SK-N-SH (cell line): Measurements from ENCODE around the gene THSD4. TPM values are rescaled to one million over a fixed set of nuclear protein-coding genes. Genes with fewer than 3 reads are reported as not detected.

ENCODE experiments used
- CTCF ChIA-PET: fragments of 300-600, 350-600 bp; formaldehyde crosslinking; extraction: SDS; loops from one replicate; lab custom pipeline; 2021; lab: Yijun Ruan, JAX
- POLR2A ChIA-PET: fragments of 350-600 bp; sonication (Branson Sonifier 250); formaldehyde crosslinking; extraction: SDS; loops from one replicate; lab custom pipeline; 2020; ENCODE audit warnings: antibody characterized with exemption, inconsistent platforms; lab: Yijun Ruan, JAX
- DNase-seq: peaks from one replicate; pipeline ENCODE4 v3.0.0; 2012
- H2AFZ ChIP-seq: fragments of 200-600 bp; sonication (generic); 2 replicates; pipeline ENCODE4 v1.8.1; 2016; ENCODE audit warnings: antibody characterized with exemption, mild to moderate bottlenecking, low read depth
- H3F3A ChIP-seq: fragments of 200-600 bp; sonication (generic); replicated peaks from 2 replicates; pipeline ENCODE3; 2016; ENCODE audit warnings: antibody characterized with exemption, mild to moderate bottlenecking; ENCODE audit not compliant: insufficient read depth
- H3K27ac ChIP-seq, 2 experiments: fragments of 200-500 bp in 1 of 2; fragments of 200-600 bp in 1 of 2; sonication (Bioruptor generic) in 1 of 2; sonication (generic), shearing (Covaris generic) in 1 of 2; 2 replicates each; pipeline versions ENCODE4 v1.5.1 to v1.6.1; 2014 to 2016; ENCODE audit warnings: low read depth in 2 of 2, inconsistent platforms in 1 of 2, low read length in 1 of 2, mild to moderate bottlenecking in 1 of 2, mixed read lengths in 1 of 2
- H3K27me3 ChIP-seq: fragments of 200-600 bp; sonication (generic), shearing (Covaris generic); 2 replicates; pipeline ENCODE4 v1.6.1; 2016; ENCODE audit warnings: mixed run types; ENCODE audit not compliant: insufficient read depth
- H3K36me3 ChIP-seq, 2 experiments: fragments of 200-500 bp in 1 of 2; fragments of 200-600 bp in 1 of 2; sonication (Bioruptor generic) in 1 of 2; sonication (generic) in 1 of 2; replicated peaks in 1 of 2; 2 replicates each; pipeline versions ENCODE3 to v1.5.1; 2014 to 2016; ENCODE audit warnings: low read length in 1 of 2, mild to moderate bottlenecking in 1 of 2; ENCODE audit not compliant: insufficient read depth in 2 of 2, control insufficient read depth in 1 of 2
- H3K4me1 ChIP-seq, 2 experiments: fragments of 200-500 bp in 1 of 2; fragments of 200-600 bp in 1 of 2; sonication (Bioruptor generic) in 1 of 2; sonication (generic), shearing (Covaris generic) in 1 of 2; 2 replicates each; pipeline versions ENCODE4 v1.5.1 to v1.6.1; 2014 to 2016; ENCODE audit warnings: low read depth in 1 of 2, low read length in 1 of 2, mixed run types in 1 of 2; ENCODE audit not compliant: insufficient read depth in 2 of 2, control insufficient read depth in 1 of 2
- H3K4me2 ChIP-seq: fragments of 200-600 bp; sonication (generic), shearing (Covaris generic); 2 replicates; pipeline ENCODE4 v1.6.1; 2017; ENCODE audit warnings: mixed run types
- H3K4me3 ChIP-seq, 2 experiments: fragments of 200-500 bp in 1 of 2; fragments of 200-600 bp in 1 of 2; sonication (Bioruptor generic) in 1 of 2; sonication (generic), shearing (Covaris generic) in 1 of 2; 2 replicates each; pipeline versions ENCODE4 v1.5.1 to v1.8.1; 2014 to 2016; ENCODE audit warnings: low read depth in 2 of 2, inconsistent platforms in 1 of 2, low read length in 1 of 2, mild to moderate bottlenecking in 1 of 2, mixed read lengths in 1 of 2, moderate library complexity in 1 of 2
- H3K79me2 ChIP-seq: fragments of 200-600 bp; sonication (generic); 2 replicates; pipeline ENCODE4 v1.8.1; 2017; ENCODE audit warnings: mild to moderate bottlenecking; ENCODE audit not compliant: insufficient read depth
- H3K9ac ChIP-seq: fragments of 200-600 bp; sonication (generic); 2 replicates; pipeline ENCODE4 v1.6.1; 2017; ENCODE audit warnings: mixed run types
- H3K9me2 ChIP-seq: fragments of 200-600 bp; sonication (generic); 2 replicates; pipeline ENCODE4 v1.6.1; 2017; ENCODE audit warnings: mixed run types
- H3K9me3 ChIP-seq: fragments of 200-600 bp; sonication (generic); 2 replicates; pipeline ENCODE4 v1.6.1; 2017; ENCODE audit warnings: mixed run types, mild to moderate bottlenecking, moderate library complexity
- H4K20me1 ChIP-seq: fragments of 200-600 bp; sonication (generic); 2 replicates; pipeline ENCODE4 v1.6.1; 2017; ENCODE audit warnings: mild to moderate bottlenecking, mixed run types; ENCODE audit not compliant: insufficient read depth
- CHD2 ChIP-seq: fragments of 150-350 bp; IDR thresholded peaks from 2 replicates; pipeline ENCODE4 v1.6.1; 2018; ENCODE audit warnings: low read length; ENCODE audit not compliant: partially characterized antibody
- ELF1 ChIP-seq: IDR thresholded peaks from 2 replicates; pipeline ENCODE4 v1.4.0; 2012
- EP300 ChIP-seq, 2 experiments: IDR thresholded peaks; 2 replicates each; pipeline versions ENCODE4 v1.4.0 to v1.6.1; 2012; ENCODE audit warnings: borderline replicate concordance in 1 of 2, low read depth in 1 of 2, low read length in 1 of 2
- FOXJ3 ChIP-seq: sonication (generic); formaldehyde crosslinking; IDR thresholded peaks from 2 replicates; pipeline ENCODE4 v1.5.1; 2020; ENCODE audit warnings: mild to moderate bottlenecking, missing genetic modification reagents
- FOXM1 ChIP-seq: IDR thresholded peaks from 2 replicates; pipeline ENCODE4 v1.4.0; 2012; ENCODE audit warnings: low read depth, mild to moderate bottlenecking
- GABPA ChIP-seq: IDR thresholded peaks from 2 replicates; pipeline ENCODE4 v1.4.0; 2012; ENCODE audit warnings: low read depth, mild to moderate bottlenecking
- GATA2 ChIP-seq: sonication (generic); formaldehyde crosslinking; IDR thresholded peaks from 2 replicates; pipeline ENCODE4 v1.5.0; 2020; ENCODE audit warnings: mild to moderate bottlenecking, missing genetic modification reagents
- MEF2A ChIP-seq: IDR thresholded peaks from 2 replicates; pipeline ENCODE4 v1.4.0; 2012; ENCODE audit warnings: low read depth, borderline replicate concordance
- MXI1 ChIP-seq: IDR thresholded peaks from 2 replicates; pipeline ENCODE4 v1.6.1; 2012; ENCODE audit warnings: mild to moderate bottlenecking, low read depth, low read length, improper control_type of control experiment
- NRF1 ChIP-seq: IDR thresholded peaks from 2 replicates; pipeline ENCODE4 v1.6.1; 2012; ENCODE audit warnings: low read depth, mild to moderate bottlenecking, low read length
- PBX3 ChIP-seq: IDR thresholded peaks from 2 replicates; pipeline ENCODE4; 2012
- POLR2AphosphoS5 ChIP-seq: IDR thresholded peaks from 2 replicates; pipeline ENCODE4 v1.6.1; 2012; ENCODE audit warnings: low read depth, low read length
- REST ChIP-seq: IDR thresholded peaks from 2 replicates; pipeline ENCODE4 v1.6.1; 2012; ENCODE audit warnings: mild to moderate bottlenecking, low read depth, low read length, moderate library complexity
- RXRA ChIP-seq: IDR thresholded peaks from 2 replicates; pipeline ENCODE4 v1.4.0; 2012; ENCODE audit warnings: low read depth, mild to moderate bottlenecking, borderline replicate concordance
- SIN3A ChIP-seq: IDR thresholded peaks from 2 replicates; pipeline ENCODE4 v1.6.1; 2012; ENCODE audit warnings: low read depth, mild to moderate bottlenecking, low read length, moderate library complexity, borderline replicate concordance
- TAF1 ChIP-seq: IDR thresholded peaks from 2 replicates; pipeline ENCODE4 v1.6.1; 2012; ENCODE audit warnings: low read depth, mild to moderate bottlenecking, low read length, moderate library complexity, borderline replicate concordance
- TCF12 ChIP-seq: IDR thresholded peaks from 2 replicates; pipeline ENCODE4 v1.4.0; 2012
- USF2 ChIP-seq: fragments of 150-350 bp; IDR thresholded peaks from 2 replicates; pipeline ENCODE4 v1.6.1; 2017; ENCODE audit warnings: antibody characterized with exemption, low read length, low read depth, borderline replicate concordance
- YY1 ChIP-seq: IDR thresholded peaks from 2 replicates; pipeline ENCODE4 v1.4.0; 2012; ENCODE audit warnings: low read depth, mild to moderate bottlenecking
- WGBS: methylation state at CpG from one replicate; pipeline ENCODE4 v1.1.6; 2017; ENCODE audit warnings: low lambda C conversion rate; 5-methylcytosine and 5-hydroxymethylcytosine counted together
- polyA plus RNA-seq, 3 experiments: library from polyadenylated mRNA; depleted of rRNA; stranded (reverse); fragments of >200 nt; gene quantifications; 2 replicates each; pipeline ENCODE4 v1.2.3, GENCODE V29; 2012

Gene THSD4
- polyA plus RNA-seq, 1 of the 3 experiments (the other 2 are of a cell fraction), result 79.1 TPM

- ChIA-PET POLR2A (no interaction called here), CTCF (no interaction called here)
- H3K27me3 ChIP-seq, result no peaks in the 10 kb centered on the region
- no peak overlapping the region for H2AFZ ChIP-seq
- H3K9ac ChIP-seq, result no peak overlapping the region
- no peak for DNase-seq
- TF ChIP-seq REST, result no peak
- TF ChIP-seq SIN3A, result no peak
- TF ChIP-seq RXRA, result no peak
- TF ChIP-seq TCF12, result no peak
- TF ChIP-seq MXI1, result no peak
- TF ChIP-seq FOXJ3 (CRISPR knock-in tag), result no peak
- no peak for TF ChIP-seq CHD2
- TF ChIP-seq GABPA, result no peak
- TF ChIP-seq POLR2AphosphoS5, result no peak
- TF ChIP-seq GATA2 (CRISPR knock-in tag), result no peak
- no peak for TF ChIP-seq NRF1
- TF ChIP-seq USF2, result no peak
- no peak for TF ChIP-seq PBX3
- no peak for TF ChIP-seq ELF1
- TF ChIP-seq FOXM1, result no peak
- no peak for TF ChIP-seq TAF1
- no peak for TF ChIP-seq EP300 (IDR thresholded peaks at IDR 0.05; ENCODE audit: borderline replicate concordance in 1 of 2, low read depth in 1 of 2, low read length in 1 of 2)
- TF ChIP-seq MEF2A, result no peak
- no peak for TF ChIP-seq YY1
- no peaks in the 10 kb centered on the region for H3K36me3 ChIP-seq
- H3K27ac ChIP-seq, result no peak overlapping the region
- H3F3A ChIP-seq, result no peaks in the 10 kb centered on the region
- no peak overlapping the region for H3K4me2 ChIP-seq
- 0 out of 2 replicates have a peak, but pooled peaks cover 5% of the 10 kb centered on the region for H3K79me2 ChIP-seq
- H3K4me1 ChIP-seq, result peaks cover 0 to 3% of the 10 kb centered on the region in 2 experiments; a peak in 2 of 4 replicates
- H3K9me2 ChIP-seq, result no peaks in the 10 kb centered on the region
- WGBS, result 75% methylated on average over 3 of the region's 3 CpGs
- H3K9me3 ChIP-seq, result no peaks in the 10 kb centered on the region
- no peaks in the 10 kb centered on the region for H4K20me1 ChIP-seq
- H3K4me3 ChIP-seq, result no peak overlapping the region
Measured at GRCh38 chr15:71198846-71199245, 83.6 kb downstream of the THSD4 start.
